ENCODE measurements around the gene ZNF688. TPM values are rescaled to one million over a fixed set of nuclear protein-coding genes. Genes with fewer than 3 reads are reported as not detected.

Gene ZNF688
- total and polyA plus RNA-seq, 2 of the 13 experiments (the other 11 are each of a cell fraction or from before 2014, with no cell fraction given), result 2.4 to 5.4 TPM

DNA sequence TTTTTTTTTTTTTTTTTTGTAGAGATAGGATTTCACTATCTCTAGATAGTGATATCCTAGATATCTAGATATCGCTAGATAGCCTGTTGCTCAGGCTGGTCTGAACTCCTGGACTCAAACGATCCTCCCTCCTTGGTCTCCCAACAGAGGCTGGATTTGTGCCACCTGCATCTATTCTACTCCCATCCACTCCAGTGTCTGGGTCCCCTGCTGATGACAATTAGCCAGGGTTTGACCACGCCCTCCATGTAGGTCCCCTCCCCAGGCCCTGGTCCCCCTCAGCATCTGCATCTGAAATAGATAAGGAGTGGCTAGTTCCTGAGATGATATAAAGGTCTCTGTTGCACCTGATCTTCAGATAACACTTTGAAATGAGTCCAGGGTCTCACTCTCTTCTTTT, 2.2 kb downstream of the ZNF688 start:
- no peak for DNase-seq (ENCODE audit: low spot score)
- CTCF ChIA-PET (ENCODE audit: low intra/inter-chr PET ratio, low total read pairs), result no interaction called here
- intact Hi-C loops (cut with micrococcal nuclease; ENCODE audit: unreplicated experiment), result no loop called here
- Histone ChIP-seq H3K27ac (ENCODE audit: extremely low read length, insufficient read depth, low read length) (no peak overlapping the region), H3K4me2 (ENCODE audit: low read depth, low read length) (no peak overlapping the region), H3K4me3 (replicated peaks in 1 of 3; ENCODE audit: insufficient read depth in 1 of 3, low read depth in 2 of 3, low read length in 3 of 3) (no peak overlapping the region), H3K36me3 (replicated peaks in 1 of 2; ENCODE audit: control insufficient read depth in 1 of 2, insufficient read depth in 2 of 2, low read length in 2 of 2) (no peaks in the 10 kb centered on the region), H3K27me3 (ENCODE audit: control insufficient read depth in 1 of 2, insufficient read depth in 2 of 2, low read length in 2 of 2) (no peaks in the 10 kb centered on the region), H3K79me2 (ENCODE audit: insufficient read depth, low read length) (peaks cover 2% of the 10 kb centered on the region), H3K9me3 (ENCODE audit: low read length) (no peaks in the 10 kb centered on the region), H4K20me1 (ENCODE audit: insufficient read depth, low read length) (no peaks in the 10 kb centered on the region), H2AFZ (ENCODE audit: low read length) (no peak overlapping the region), H3K4me1 (ENCODE audit: insufficient read depth, low read length) (peaks cover 68% of the 10 kb centered on the region), H3K9ac (ENCODE audit: insufficient read depth, low read depth, low read length) (no peak overlapping the region)
- POLR2A ChIA-PET, result interaction anchor here (1.6 to 3.9 kb wide), 3 partner anchors 11 to 42 kb away, joined by 6 to 36 read pairs (median 7); partner anchors contain the start of genes ZNF747 and ZNF764
- BruUV-seq (replicated peaks), result no TSS peak
- TF ChIP-seq, protein P1, sequence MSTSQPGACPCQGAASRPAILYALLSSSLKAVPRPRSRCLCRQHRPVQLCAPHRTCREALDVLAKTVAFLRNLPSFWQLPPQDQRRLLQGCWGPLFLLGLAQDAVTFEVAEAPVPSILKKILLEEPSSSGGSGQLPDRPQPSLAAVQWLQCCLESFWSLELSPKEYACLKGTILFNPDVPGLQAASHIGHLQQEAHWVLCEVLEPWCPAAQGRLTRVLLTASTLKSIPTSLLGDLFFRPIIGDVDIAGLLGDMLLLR (CRISPR knock-in tag; IDR thresholded peaks at IDR 0.05), result no peak
- TF ChIP-seq, protein P2, sequence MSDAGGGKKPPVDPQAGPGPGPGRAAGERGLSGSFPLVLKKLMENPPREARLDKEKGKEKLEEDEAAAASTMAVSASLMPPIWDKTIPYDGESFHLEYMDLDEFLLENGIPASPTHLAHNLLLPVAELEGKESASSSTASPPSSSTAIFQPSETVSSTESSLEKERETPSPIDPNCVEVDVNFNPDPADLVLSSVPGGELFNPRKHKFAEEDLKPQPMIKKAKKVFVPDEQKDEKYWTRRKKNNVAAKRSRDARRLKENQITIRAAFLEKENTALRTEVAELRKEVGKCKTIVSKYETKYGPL (CRISPR knock-in tag; IDR thresholded peaks at IDR 0.05), result no peak
- TF ChIP-seq, protein P3, sequence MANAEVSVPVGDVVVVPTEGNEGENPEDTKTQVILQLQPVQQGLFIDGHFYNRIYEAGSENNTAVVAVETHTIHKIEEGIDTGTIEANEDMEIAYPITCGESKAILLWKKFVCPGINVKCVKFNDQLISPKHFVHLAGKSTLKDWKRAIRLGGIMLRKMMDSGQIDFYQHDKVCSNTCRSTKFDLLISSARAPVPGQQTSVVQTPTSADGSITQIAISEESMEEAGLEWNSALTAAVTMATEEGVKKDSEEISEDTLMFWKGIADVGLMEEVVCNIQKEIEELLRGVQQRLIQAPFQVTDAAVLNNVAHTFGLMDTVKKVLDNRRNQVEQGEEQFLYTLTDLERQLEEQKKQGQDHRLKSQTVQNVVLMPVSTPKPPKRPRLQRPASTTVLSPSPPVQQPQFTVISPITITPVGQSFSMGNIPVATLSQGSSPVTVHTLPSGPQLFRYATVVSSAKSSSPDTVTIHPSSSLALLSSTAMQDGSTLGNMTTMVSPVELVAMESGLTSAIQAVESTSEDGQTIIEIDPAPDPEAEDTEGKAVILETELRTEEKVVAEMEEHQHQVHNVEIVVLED (CRISPR knock-in tag; IDR thresholded peaks at IDR 0.05; ENCODE audit: borderline replicate concordance), result no peak
- TF ChIP-seq ZNF614 (CRISPR knock-in tag; IDR thresholded peaks at IDR 0.05; ENCODE audit: borderline replicate concordance), result no peak
- ATAC-seq, result no peak
- no peak for FAIRE-seq
- 89% methylated on average over 3 of the region's 3 CpGs for WGBS (ENCODE audit: low lambda C conversion rate)
- in situ Hi-C loops (cut with HindIII; ENCODE audit: extremely low pct_ligation_motif_present, low pct_unique_long_range_greater_than_20kb), result no loop called here

Measured in HepG2 (cell line).